GM19240 (cell line): ENCODE results near the gene SUPT3H.

ENCODE experiments used
- DNase-seq: peaks from one replicate; pipeline ENCODE4 v3.0.0; 2011; ENCODE audit warnings: low spot score; ENCODE audit not compliant: insufficient read length

SUPT3H gene

GRCh38 chr6:45388328-45388727, 10.6 kb upstream of the SUPT3H start:
- no peak for DNase-seq

GRCh38 chr6:45387236-45387635, 9.5 kb upstream of the SUPT3H start:
- no peak for DNase-seq

GRCh38 chr6:45386501-45386900, 8.8 kb upstream of the SUPT3H start:
- DNase-seq: no peak

- no peak for DNase-seq
Measured at GRCh38 chr6:45382391-45382790, 4.7 kb upstream of the SUPT3H start.

GRCh38 chr6:45378334-45378926, 696 bp upstream of the SUPT3H start:
- DNase-seq: no peak

GRCh38 chr6:45377043-45377553, 636 bp downstream of the SUPT3H start:
- DNase-seq: no peak

GRCh38 chr6:45376310-45377042, 1.3 kb downstream of the SUPT3H start:
- DNase-seq: no peak

GRCh38 chr6:45375449-45375848, 2.3 kb downstream of the SUPT3H start:
- DNase-seq: no peak

GRCh38 chr6:45371924-45372573, 5.7 kb downstream of the SUPT3H start:
- DNase-seq: no peak

- DNase-seq: no peak
Measured at GRCh38 chr6:45369870-45370269, 7.9 kb downstream of the SUPT3H start.

GRCh38 chr6:45367999-45368398, 9.7 kb downstream of the SUPT3H start:
- DNase-seq: no peak

GRCh38 chr6:45366534-45366933, 11.2 kb downstream of the SUPT3H start:
- DNase-seq: no peak

GRCh38 chr6:45365036-45365435, 12.7 kb downstream of the SUPT3H start:
- DNase-seq: no peak

GRCh38 chr6:45364466-45364865, 13.3 kb downstream of the SUPT3H start:
- no peak for DNase-seq

- no peak for DNase-seq
Measured at GRCh38 chr6:45353654-45354053, 24.1 kb downstream of the SUPT3H start.

- no peak for DNase-seq
Measured at GRCh38 chr6:45351667-45352066, 26.1 kb downstream of the SUPT3H start.

- no peak for DNase-seq
Measured at GRCh38 chr6:45351076-45351475, 26.7 kb downstream of the SUPT3H start.

GRCh38 chr6:45350186-45350710, 27.5 kb downstream of the SUPT3H start:
- no peak for DNase-seq

GRCh38 chr6:45344900-45345299, 32.8 kb downstream of the SUPT3H start:
- no peak for DNase-seq

- no peak for DNase-seq
Measured at GRCh38 chr6:45328523-45328922, 49.2 kb downstream of the SUPT3H start.

- DNase-seq: no peak
Measured at GRCh38 chr6:45327956-45328522, 49.7 kb downstream of the SUPT3H start, which contains the start of gene RUNX2. Gene RUNX2, plus strand, starts transcription at chr6:45328330. Its CDS starts 397 bp downstream, at chr6:45328727.
